HL-60/S4 (cell line): ENCODE results near the gene CT55.
"Not testable (repeated sequence)": the region's sequence is repeated elsewhere in the genome, so short reads cannot be mapped to it uniquely, and the experiment has no call there.

Experiments used
- in situ Hi-C: fragments of 300-500 bp; cut with MboI; formaldehyde crosslinking; loops from 2 replicates; pipeline ENCODE4 v1.14.3; 2022; ENCODE audit warnings: low sequenced_read_pairs

CT55 gene, protein sequence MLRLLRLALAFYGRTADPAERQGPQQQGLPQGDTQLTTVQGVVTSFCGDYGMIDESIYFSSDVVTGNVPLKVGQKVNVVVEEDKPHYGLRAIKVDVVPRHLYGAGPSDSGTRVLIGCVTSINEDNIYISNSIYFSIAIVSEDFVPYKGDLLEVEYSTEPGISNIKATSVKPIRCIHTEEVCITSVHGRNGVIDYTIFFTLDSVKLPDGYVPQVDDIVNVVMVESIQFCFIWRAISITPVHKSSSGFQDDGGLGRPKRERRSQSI

DNA sequence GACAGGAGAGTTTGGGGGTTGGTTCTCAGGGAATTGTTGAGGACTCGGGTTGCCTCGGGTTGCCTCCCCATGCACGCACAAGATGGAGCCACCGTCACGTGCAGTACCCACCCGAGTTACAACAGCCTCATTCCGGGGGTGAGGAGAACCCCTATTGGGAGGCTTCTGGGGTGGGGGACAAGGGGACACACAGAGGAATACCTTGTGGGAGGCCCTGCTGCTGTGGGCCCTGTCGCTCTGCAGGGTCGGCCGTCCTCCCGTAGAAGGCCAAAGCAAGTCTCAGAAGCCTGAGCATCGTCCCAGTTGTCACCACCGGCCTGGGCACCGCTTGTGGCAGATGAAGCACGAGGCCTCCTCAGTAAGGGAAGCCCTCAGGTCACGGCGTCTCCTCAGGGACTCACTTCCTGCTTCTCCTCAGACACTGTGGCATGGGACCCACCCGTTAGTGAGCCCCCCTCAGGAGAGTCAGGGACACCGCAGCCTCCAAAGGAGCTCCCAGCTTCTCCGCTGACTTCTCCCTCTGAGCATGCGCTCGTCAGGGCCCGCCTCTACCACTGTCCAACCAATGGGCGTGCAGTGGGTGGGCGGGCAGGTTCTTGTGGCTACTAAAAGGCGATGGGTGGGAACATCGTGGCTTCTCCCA lies at the start of gene CT55:
Gene CT55 (minus strand): TSS at position 522 of the 643 bp plus-strand sequence. CDS start 227 bp downstream, at position 295.
- in situ Hi-C loops: no loop called here

DNA sequence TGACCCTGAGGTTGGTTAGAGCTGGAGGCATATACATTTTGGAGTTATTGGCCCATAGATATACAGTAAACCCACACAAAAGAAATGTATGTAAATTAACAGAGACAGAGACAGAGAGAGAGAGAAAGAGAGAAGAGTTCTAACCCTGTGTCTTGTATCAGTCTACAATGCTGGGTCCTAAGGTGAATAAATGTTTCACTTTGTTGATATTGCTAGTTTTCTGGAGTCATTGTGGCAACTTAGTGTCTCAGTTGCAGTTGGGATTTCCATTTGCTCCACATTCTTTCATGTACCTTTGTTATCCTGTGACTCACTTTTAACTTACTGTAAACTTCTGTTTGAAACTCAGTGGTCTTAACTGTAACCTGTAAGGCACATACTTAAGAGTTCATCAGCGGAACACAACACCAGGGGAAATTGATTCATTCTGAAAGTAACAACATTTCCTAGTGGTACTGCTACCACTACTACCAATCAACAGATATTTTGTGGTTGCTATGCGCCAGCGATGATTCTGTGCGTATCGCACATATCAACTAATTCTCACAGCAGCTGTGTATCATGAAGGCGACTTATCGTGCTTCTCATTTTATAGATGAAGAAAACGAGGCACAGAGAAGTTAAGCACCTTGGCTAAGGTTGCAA lies 42.1 kb upstream of the CT55 start:
- in situ Hi-C loops: loop anchor here (25.0 kb wide), 1 partner anchor 249 kb away; no protein-coding TSS in a partner anchor

DNA sequence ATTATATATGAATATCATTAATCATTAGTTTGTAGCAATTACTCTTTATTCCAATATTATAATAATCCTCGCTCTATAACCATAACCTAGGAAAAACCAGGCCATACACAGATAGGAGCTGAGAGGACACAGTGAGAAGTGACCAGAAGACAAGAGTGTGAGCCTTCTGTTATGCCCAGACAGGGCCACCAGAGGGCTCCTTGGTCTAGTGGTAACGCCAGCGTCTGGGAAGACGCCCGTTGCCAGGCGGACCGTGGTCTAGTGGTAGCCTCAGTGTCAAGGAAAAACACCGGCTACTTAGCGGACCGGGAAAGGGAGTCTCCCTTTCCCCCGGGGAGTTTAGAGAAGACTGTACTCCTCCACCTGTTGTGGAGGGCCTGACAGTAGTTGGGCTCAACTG lies 35.2 kb upstream of the CT55 start:
- in situ Hi-C loops: loop anchor here (25.0 kb wide), 1 partner anchor 256 kb away; no protein-coding TSS in a partner anchor

DNA sequence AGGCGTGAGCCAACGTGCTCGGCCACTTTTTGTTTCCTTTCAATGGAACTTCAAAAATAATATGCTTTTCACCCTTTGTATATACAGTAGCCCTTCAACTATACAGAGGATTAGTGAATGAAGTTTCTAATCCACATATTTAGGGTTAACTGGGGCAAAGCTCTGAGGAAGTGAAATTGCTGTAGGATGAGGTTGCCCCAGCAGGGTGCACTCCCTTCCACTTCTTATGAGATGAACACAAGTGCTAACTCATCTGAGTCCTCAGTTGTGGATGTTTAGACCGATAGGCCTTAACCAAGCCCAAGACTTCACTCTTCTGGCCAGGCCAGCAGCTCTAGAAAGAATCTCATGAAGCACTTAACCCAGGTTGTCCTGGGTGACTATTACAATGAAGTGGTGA lies 29.1 kb upstream of the CT55 start:
- in situ Hi-C loops: loop anchor here (25.0 kb wide), 1 partner anchor 262 kb away; no protein-coding TSS in a partner anchor

DNA sequence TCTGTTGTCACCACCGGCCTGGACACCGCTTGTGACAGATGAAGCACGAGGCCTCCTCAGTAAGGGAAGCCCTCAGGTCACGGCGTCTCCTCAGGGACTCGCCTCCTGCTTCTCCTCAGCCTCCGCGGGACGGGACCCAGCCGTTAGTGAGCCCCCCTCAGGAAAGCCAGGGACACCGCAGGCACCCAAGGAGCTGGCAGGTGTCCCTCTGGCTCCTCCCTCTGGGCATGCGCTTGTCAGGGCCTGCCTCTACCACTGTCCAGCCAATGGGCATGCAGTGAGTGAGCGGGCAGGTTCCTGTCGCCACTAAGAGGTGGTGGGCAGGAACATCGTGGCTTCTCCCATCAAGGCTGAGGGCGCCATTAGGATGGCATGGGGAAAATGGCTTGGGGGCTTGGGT lies 23.5 kb upstream of the CT55 start:
- in situ Hi-C loops: no loop called here

DNA sequence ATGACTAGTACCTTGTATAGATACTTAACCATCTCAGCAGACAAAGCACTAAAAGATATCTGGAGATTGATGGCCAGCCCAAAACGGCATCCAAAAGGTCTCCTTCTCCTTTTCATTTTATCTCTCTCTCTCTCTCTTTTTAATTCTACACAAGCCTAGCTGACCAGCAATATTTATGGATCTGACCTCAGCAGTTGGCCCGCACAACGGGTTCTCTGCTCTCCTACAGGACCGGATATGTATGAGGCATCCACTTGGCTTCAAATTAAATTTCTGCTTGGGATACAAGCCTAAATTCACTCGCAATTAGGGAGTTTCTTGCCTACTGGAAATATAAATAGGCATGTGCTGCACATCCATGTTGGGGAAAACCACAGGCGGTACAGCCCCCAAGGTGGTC lies 22.5 kb upstream of the CT55 start:
- in situ Hi-C loops: no loop called here

DNA sequence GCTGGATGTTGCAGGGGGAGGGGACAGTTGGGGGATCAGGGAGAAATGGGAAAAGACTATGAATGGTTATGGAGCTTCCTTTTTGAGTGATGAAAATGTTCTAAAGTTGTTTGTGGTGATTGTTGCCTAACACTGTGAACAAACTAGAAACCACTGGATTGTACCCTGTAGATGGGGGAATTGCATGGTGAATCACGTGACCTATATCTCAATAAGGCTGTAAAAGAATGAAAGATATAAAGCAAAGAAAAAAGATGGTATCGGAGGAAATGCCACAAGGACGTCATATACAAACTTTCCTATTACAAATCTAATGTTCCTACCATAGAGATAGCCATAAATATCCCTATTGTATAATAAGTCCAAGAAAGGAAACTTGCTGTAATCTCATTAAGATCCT lies 20.6 kb upstream of the CT55 start:
- in situ Hi-C loops: no loop called here

DNA sequence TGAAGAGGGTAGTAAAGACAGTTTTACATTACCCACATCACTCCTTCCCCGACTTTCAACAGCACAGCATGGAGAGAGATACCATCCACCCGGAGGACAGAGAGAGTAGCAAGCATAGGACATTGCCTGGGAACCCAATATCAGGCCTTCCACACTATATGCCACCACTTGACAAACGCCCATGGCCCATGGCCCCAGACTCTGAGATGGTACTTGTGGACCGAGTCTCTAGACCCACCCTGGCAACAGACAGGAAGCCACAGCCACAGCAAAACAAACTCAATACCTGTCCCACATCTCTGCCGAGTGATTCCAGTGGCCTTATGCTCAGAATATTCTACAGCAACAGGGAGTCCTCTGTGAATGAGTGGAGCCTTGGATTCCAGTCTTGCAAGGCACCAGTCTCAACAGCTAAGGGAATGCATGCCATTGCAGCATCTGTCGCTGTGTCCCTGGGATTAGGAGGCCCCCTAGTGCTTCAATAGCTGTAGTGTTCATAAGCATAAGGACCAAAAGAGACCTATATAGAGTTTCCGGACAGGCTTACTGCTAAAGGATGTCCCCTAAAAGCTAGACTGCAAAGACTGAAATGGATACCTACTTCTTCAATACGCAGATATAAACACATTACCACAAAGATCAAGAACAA lies 14.7 kb upstream of the CT55 start:
- in situ Hi-C loops: no loop called here

DNA sequence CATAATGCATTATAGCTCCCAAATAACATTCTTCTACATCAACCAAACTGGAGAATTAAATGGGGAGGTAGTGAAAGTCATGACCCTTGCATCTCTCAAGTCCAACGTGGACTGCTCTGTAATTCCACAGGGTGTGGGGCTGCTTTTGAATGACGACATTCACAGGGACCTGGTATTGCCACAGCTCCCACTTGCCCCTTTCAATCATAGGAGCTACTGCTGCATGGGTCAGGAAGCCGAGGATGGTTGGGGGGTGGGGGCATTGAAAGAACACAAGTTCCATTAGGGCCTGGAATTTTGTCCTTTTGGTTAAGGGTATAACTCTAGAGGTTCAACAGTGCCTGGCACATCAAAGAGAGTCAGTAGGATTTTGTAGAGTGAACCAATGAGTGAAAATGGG lies 7.4 kb upstream of the CT55 start:
- in situ Hi-C loops: no loop called here

DNA sequence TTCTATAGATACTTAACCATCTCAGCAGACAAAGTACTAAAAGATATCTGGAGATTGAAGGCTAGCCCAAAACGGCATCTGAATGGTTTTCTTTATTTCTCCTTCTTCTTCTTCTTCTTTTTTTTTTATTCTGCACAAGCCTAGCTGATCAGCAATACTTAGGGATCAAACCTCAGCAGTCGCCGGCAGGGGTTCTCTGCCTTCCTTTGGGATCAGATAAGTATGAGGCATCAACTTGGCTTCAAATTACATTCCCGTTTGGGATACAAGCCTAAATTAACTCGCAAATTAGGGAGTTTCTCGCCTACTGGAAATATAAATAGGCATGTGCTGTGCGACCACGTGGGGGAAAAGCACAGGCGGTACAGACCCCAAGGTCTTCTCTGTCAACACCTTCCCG lies 730 bp downstream of the CT55 start:
- in situ Hi-C loops: no loop called here

DNA sequence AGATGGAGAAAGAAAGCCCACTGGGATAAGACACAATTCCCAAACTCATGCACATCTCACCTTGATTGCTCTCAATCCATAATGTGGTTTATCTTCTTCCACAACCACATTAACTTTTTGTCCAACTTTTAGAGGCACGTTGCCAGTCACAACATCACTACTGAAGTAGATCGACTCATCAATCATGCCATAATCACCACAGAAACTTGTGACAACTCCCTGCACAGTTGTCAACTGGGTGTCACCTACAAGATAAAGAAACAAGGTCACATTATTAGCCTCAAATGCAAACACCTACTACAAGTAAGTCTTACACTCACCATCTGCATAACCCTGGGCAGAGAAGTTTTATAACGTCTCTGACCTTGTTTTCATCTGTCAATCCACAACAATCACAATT lies 1.7 kb downstream of the CT55 start:
- in situ Hi-C loops: not testable (repeated sequence)

DNA sequence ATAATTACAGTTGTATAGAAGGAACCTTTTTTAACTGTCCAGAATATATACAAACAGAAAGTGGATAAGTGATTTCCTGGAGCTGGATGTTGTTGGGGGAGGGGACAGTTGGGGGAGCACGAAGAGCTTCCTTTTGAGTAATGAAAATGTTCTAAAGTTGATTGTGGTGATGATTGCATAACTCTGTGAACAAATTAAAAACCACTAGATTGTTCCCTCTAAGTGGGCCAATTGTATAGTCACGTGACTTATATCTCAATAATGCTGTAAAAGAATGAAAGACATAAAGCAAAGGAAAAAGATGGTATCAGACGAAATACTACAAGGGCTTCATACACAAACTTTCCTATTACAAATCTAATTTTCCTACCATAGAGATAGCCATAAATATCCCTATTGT lies 2.7 kb downstream of the CT55 start:
- in situ Hi-C loops: no loop called here

DNA sequence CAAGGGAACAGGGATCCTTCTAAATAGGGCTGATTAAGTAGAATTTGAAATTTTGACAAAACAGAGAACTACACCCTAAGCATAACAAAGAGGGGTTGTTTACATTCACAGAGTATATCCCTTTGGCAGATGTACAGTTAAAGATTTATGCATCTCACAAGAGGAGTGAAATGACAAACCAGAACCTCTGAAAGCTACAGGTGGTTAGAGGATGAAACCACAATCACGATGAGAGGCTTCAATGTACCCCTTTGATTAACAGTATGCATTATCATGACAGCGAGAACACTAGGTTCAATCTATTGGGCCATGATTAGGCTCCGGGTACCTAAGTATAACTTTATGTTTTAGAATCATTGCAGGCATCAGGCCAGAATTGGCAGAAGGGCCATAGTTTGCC lies 16.5 kb downstream of the CT55 start:
- in situ Hi-C loops: not testable (repeated sequence)

DNA sequence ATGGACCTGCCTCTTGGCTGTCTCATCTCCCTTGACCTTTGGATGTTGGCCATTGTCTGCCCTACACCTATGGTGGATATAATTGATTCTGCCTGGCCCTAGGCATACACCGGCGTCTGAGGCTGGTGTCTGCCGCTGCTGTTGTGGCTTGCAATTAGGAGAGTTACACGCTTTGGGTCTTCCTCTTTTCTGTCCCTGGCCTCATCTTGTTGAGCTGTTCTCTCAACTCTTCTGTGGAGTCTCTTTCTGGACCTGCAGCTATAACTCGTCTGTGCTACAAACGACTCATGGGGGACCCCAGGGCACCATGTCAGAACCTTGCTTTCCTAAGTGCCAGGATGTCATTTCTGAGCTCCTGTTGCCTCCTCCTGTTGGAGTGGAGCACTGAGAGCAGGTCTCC lies 45.1 kb downstream of the CT55 start:
- in situ Hi-C loops: not testable (repeated sequence)

DNA sequence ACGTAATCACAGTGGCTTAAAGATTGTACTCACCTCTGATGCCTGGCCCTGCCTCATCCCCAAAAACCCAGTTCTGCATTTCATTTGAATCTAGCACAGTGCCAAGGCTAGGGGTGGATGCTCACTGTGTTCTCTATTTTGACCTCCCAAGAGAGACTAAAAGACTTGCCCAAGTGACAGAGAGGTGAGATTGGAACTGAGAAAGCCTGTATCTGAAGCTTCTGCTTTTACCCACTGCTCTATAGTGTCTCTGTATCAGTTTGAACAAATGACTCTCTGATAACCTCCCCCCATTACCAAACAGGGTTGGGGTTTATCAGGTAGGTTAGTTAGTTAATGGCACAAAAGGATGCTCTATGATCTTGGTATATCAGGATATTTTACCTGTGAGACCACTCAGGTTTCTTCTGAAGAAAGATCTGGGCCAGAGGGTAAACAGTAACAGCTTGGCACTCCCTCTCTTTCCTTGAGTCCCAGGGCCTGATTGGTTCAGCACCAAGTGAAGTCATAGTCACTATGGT lies 51.1 kb downstream of the CT55 start, which contains the start of gene ETDB:
Gene ETDB (minus strand): TSS at position 471 of the 521 bp plus-strand sequence. CDS start 1,265 bp downstream, outside the sequence.
- in situ Hi-C loops: not testable (repeated sequence)

DNA sequence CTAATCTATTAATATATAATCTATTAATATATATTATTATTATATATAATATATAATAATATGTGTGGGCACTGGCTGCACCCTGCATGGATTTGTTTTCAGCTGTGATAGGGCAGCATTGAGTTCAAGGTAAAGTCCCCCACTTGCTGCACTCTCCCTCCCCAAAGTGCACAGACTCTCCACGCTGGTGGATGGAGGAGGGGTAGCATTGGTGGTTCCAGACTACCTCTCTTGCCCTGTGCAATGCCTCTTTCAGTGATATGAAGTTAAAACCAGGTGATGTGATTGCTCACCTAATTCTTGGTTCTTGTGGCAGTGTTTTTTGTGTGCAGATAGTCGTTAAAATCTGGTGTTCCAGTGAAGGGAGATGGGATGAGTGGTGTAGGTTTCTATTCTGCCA lies 55.1 kb downstream of the CT55 start:
- in situ Hi-C loops: not testable (repeated sequence)

DNA sequence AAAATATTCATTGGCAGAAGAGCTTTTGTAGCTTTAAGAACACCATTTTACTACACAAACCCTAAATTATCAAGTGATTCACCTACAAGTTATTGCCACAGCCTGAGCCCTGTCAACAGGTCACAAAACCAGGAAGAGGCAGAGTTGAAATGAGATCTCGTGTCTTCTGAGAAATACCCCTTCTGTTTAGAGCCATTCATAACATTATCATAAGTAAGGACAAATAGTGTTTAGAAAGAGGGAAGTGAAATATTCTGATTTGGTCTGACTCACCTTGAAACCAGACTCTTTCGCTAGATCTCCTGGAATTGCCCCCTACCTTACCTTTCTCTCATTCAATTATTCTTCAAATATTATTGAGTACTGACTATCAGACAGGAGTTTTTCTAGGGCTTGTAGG lies 56.8 kb downstream of the CT55 start:
- in situ Hi-C loops: no loop called here

DNA sequence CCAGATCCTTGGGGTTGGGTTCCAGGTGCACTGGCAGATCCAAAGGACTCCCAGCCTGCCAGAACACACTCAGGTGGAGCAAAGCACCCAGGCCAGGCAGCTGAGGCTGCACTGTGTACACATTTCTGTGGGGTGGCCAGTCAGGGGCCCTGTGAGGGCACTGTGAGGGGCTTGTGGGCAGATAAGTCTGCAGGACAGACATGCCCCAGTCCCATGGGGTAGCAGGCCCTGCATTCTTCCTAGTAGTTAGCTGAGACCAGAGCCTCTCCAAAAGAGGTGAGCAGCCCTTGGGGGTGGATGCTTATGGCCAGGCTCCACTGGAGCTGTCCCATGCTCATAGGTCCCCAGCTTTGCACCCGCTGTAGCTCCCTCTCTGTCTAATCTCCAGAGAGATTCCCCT lies 58.5 kb downstream of the CT55 start:
- in situ Hi-C loops: no loop called here

DNA sequence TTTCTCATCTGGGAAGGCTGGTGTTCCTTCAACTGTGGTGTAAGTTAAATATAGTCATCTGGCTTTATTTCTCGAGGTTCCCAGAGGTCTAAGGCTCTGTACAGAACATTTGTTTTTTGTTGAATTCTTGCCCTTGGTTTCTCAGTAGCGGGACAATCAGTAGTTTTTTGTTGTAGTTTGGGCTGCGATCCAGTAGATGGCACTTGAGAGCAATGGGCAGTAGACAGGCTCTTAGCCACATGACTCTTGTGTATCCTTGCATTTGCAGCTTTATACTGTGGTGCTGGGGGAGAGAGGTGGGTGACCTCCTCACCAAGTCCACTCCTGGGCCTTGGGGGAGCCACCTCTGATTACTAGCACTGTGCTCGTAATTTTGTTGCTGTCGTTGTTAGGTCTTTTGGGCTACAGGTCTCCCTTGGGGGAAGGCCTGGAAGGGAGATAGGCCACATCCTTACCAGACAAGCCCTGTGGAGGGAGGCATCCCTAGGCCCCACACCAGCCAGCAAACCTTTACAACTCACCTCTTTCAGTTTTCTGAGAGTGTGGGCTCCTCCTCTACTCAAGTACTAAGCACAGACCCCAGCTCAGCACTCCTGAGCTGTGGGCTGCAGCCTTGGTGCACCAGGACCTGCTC lies 59.0 kb downstream of the CT55 start:
- in situ Hi-C loops: no loop called here

DNA sequence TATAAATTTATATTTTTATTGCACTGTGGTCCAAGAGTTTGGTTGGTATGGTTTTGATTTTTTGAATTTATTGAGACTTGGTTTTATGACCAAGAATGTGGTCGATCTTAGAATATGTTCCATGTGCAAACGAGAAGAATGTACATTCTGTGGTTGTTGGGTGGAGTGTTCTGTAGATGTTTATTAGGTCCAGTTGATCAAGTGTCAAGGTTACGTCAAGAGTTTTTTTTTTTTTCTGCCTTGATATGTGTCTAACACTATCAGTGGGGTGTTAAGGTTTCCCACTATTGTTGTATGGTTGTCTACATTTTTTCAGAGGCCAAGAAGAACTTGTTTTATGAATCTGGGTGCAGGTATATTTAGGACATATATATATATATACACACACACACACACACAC lies 61.6 kb downstream of the CT55 start:
- in situ Hi-C loops: no loop called here
